ENCODE measurements around the gene TMEM135. TPM values are rescaled to one million over a fixed set of nuclear protein-coding genes. Genes with fewer than 3 reads are reported as not detected.

Gene TMEM135
- polyA plus RNA-seq, 1 of the 3 experiments (the other 2 are of a cell fraction), result 3.0 TPM

- ChIA-PET POLR2A (no interaction called here), CTCF (interaction anchor here (1.4 to 2.7 kb wide), 3 partner anchors 17 to 52 kb away, joined by 4 to 9 read pairs (median 8); no protein-coding TSS in a partner anchor)
Measured at GRCh38 chr11:87369888-87370287, 332.2 kb downstream of the TMEM135 start.

GRCh38 chr11:87372065-87372464, 334.3 kb downstream of the TMEM135 start:
- no peaks in the 10 kb centered on the region for H3K79me2 ChIP-seq (ENCODE audit: insufficient read depth)
- DNase-seq, result no peak
- H3K27ac ChIP-seq (ENCODE audit: low read depth in 2 of 2, low read length in 1 of 2), result no peak overlapping the region
- CTCF ChIA-PET, result interaction anchor here (0.6 to 1.0 kb wide), 3 partner anchors 20 to 49 kb away, joined by 3 read pairs; no protein-coding TSS in a partner anchor
- TF ChIP-seq PBX3 (IDR thresholded peaks at IDR 0.05) (no peak), MAX (IDR thresholded peaks at IDR 0.05; ENCODE audit: low read depth) (no peak), FOXM1 (IDR thresholded peaks at IDR 0.05; ENCODE audit: low read depth) (no peak)
- no peaks in the 10 kb centered on the region for H4K20me1 ChIP-seq (ENCODE audit: insufficient read depth)
- no peak overlapping the region for H3K4me3 ChIP-seq (ENCODE audit: low read depth in 2 of 2, low read length in 1 of 2)
- no peaks in the 10 kb centered on the region for H3F3A ChIP-seq (replicated peaks; ENCODE audit: insufficient read depth)
- no peaks in the 10 kb centered on the region; a peak in 1 of 4 replicates for H3K4me1 ChIP-seq (ENCODE audit: control insufficient read depth in 1 of 2, insufficient read depth in 2 of 2, low read depth in 1 of 2, low read length in 1 of 2)
- POLR2A ChIA-PET, result no interaction called here
- no peaks in the 10 kb centered on the region for H3K36me3 ChIP-seq (replicated peaks in 1 of 2; ENCODE audit: control insufficient read depth in 1 of 2, insufficient read depth in 2 of 2, low read length in 1 of 2)
- no peak overlapping the region for H3K9ac ChIP-seq
- WGBS (ENCODE audit: low lambda C conversion rate), result 20% methylated on average over 3 of the region's 3 CpGs
- peaks cover 4% of the 10 kb centered on the region; the same call in 1 of the 2 replicates for H3K27me3 ChIP-seq (ENCODE audit: insufficient read depth)
- H3K4me2 ChIP-seq, result no peak overlapping the region
- H3K9me3 ChIP-seq, result no peaks in the 10 kb centered on the region
- no peaks in the 10 kb centered on the region for H3K9me2 ChIP-seq
- H2AFZ ChIP-seq (ENCODE audit: low read depth), result no peak overlapping the region

More at GRCh38 chr11:87369888-87370287, 332.2 kb downstream of the TMEM135 start:
- WGBS (ENCODE audit: low lambda C conversion rate), result 60% methylated on average over 4 of the region's 4 CpGs
- no peaks in the 10 kb centered on the region for H3K9me2 ChIP-seq
- peaks cover 1% of the 10 kb centered on the region; the same call in 1 of the 2 replicates for H3K27me3 ChIP-seq (ENCODE audit: insufficient read depth)
- H3K4me1 ChIP-seq (ENCODE audit: control insufficient read depth in 1 of 2, insufficient read depth in 2 of 2, low read depth in 1 of 2, low read length in 1 of 2), result no peaks in the 10 kb centered on the region; a peak in 1 of 4 replicates
- no peaks in the 10 kb centered on the region for H3K36me3 ChIP-seq (replicated peaks in 1 of 2; ENCODE audit: control insufficient read depth in 1 of 2, insufficient read depth in 2 of 2, low read length in 1 of 2)
- no peaks in the 10 kb centered on the region for H3F3A ChIP-seq (replicated peaks; ENCODE audit: insufficient read depth)
- no peaks in the 10 kb centered on the region for H3K9me3 ChIP-seq
- no peaks in the 10 kb centered on the region for H4K20me1 ChIP-seq (ENCODE audit: insufficient read depth)
- H3K27ac ChIP-seq (ENCODE audit: low read depth in 2 of 2, low read length in 1 of 2), result no peak overlapping the region
- H3K79me2 ChIP-seq (ENCODE audit: insufficient read depth), result no peaks in the 10 kb centered on the region
- H3K9ac ChIP-seq, result no peak overlapping the region
- no peak for DNase-seq
- H2AFZ ChIP-seq (ENCODE audit: low read depth), result no peak overlapping the region
- TF ChIP-seq RCOR1 (IDR thresholded peaks at IDR 0.05; ENCODE audit: low read length), result no peak
- TF ChIP-seq TCF12 (IDR thresholded peaks at IDR 0.05), result no peak
- TF ChIP-seq FOXM1 (IDR thresholded peaks at IDR 0.05; ENCODE audit: low read depth), result no peak
- no peak for TF ChIP-seq CTCF (IDR thresholded peaks at IDR 0.05)
- H3K4me2 ChIP-seq, result no peak overlapping the region
- H3K4me3 ChIP-seq (ENCODE audit: low read depth in 2 of 2, low read length in 1 of 2), result no peak overlapping the region

Other genes with a start within 250 kb of the TMEM135 start
- gene PRSS23, start 237.4 kb upstream of the TMEM135 start, polyA plus RNA-seq (2012; rRNA removed), result 326 and 429 TPM in 2 replicates
- 0.72 and 0.93 TPM in 2 replicates for gene FZD4, start 82.5 kb upstream of the TMEM135 start, polyA plus RNA-seq (2012; rRNA removed)

Data from SK-N-SH (cell line).